HG03342 (cell line): Measurements from ENCODE around the gene PHF3.

Experiments
- ATAC-seq: cut with Tn5 transposase; IDR thresholded peaks from one replicate; pipeline ENCODE4 v1.9.1; 2021; ENCODE audit warnings: mild to moderate bottlenecking, moderate library complexity; ENCODE audit not compliant: unreplicated experiment

The PHF3 gene

DNA sequence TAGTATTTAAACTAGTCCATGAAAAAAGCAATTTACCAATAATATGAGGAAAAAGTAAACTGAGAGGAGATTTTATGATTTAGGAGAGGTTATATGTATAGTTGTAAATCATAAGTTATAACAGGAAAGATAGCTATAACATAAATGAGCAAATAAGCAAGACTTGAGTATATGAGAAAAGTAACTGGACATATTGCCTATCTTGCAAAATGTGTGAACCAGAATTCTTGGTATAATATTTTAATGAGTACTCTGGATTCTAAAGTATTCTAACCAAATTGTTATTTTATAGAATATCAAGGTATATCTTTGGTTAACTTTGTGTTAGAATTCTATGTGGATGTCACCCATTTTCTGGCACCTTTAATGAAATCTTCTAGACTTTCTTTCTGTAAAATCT is 124.6 kb downstream of the PHF3 start:
- no peak for ATAC-seq

GRCh38 chr6:63764318-63764916 is 128.8 kb downstream of the PHF3 start:
- no peak for ATAC-seq
